Measurements from ENCODE around the gene ATP2A3.
"Not testable (repeated sequence)": the region's sequence is repeated elsewhere in the genome, so short reads cannot be mapped to it uniquely, and the experiment has no call there.

Gene ATP2A3

GRCh38 chr17:3954976-3955672 lies 9.1 kb downstream of the ATP2A3 start:
- no peak for DNase-seq (ENCODE audit: low spot score)

- no peak for DNase-seq (ENCODE audit: low spot score)
These were observed 10.2 kb downstream of the ATP2A3 start for GRCh38 chr17:3954086-3954485.

GRCh38 chr17:3953542-3953941 lies 10.7 kb downstream of the ATP2A3 start:
- DNase-seq (ENCODE audit: low spot score), result no peak

- no peak for DNase-seq (ENCODE audit: low spot score)
These were observed 12.1 kb downstream of the ATP2A3 start for GRCh38 chr17:3952186-3952585.

GRCh38 chr17:3951420-3951819 lies 12.8 kb downstream of the ATP2A3 start:
- no peak for DNase-seq (ENCODE audit: low spot score)

- no peak for DNase-seq (ENCODE audit: low spot score)
These were observed 13.2 kb downstream of the ATP2A3 start for GRCh38 chr17:3951003-3951402.

- no peak for DNase-seq (ENCODE audit: low spot score)
These were observed 13.7 kb downstream of the ATP2A3 start for GRCh38 chr17:3950584-3950983.

- DNase-seq (ENCODE audit: low spot score), result no peak
These were observed 14.8 kb downstream of the ATP2A3 start for GRCh38 chr17:3949418-3949817.

GRCh38 chr17:3948551-3948950 lies 15.7 kb downstream of the ATP2A3 start:
- DNase-seq (ENCODE audit: low spot score), result not testable (repeated sequence)

GRCh38 chr17:3947318-3947810 lies 16.9 kb downstream of the ATP2A3 start:
- DNase-seq (ENCODE audit: low spot score), result no peak

GRCh38 chr17:3946711-3947235 lies 17.5 kb downstream of the ATP2A3 start:
- DNase-seq (ENCODE audit: low spot score), result no peak

GRCh38 chr17:3944485-3945388 lies 19.5 kb downstream of the ATP2A3 start:
- peak; percentile 88 for DNase-seq (ENCODE audit: low spot score)

GRCh38 chr17:3943240-3943891 lies 20.9 kb downstream of the ATP2A3 start:
- no peak for DNase-seq (ENCODE audit: low spot score)

- DNase-seq (ENCODE audit: low spot score), result no peak
These were observed 23.1 kb downstream of the ATP2A3 start for GRCh38 chr17:3940965-3941698.

- DNase-seq (ENCODE audit: low spot score), result no peak
These were observed 26.9 kb downstream of the ATP2A3 start for GRCh38 chr17:3937359-3937758.

GRCh38 chr17:3935825-3936355 lies 28.3 kb downstream of the ATP2A3 start:
- DNase-seq (ENCODE audit: low spot score), result no peak

GRCh38 chr17:3935140-3935542 lies 29.1 kb downstream of the ATP2A3 start:
- DNase-seq (ENCODE audit: low spot score), result peak; percentile 89

- no peak for DNase-seq (ENCODE audit: low spot score)
These were observed 34.5 kb downstream of the ATP2A3 start for GRCh38 chr17:3929764-3930163.

GRCh38 chr17:3929181-3929580 lies 35.1 kb downstream of the ATP2A3 start:
- DNase-seq (ENCODE audit: low spot score), result no peak

- no peak for DNase-seq (ENCODE audit: low spot score)
These were observed 35.8 kb downstream of the ATP2A3 start for GRCh38 chr17:3928406-3928805.

GRCh38 chr17:3927628-3928340 lies 36.5 kb downstream of the ATP2A3 start:
- DNase-seq (ENCODE audit: low spot score), result no peak
